Smooth muscle cell (in vitro differentiated cells): ENCODE data around the gene TGM1. TPM values are rescaled to one million over a fixed set of nuclear protein-coding genes. Genes with fewer than 3 reads are reported as not detected.

Source experiments
- DNase-seq: peaks from one replicate; lab custom pipeline; 2025; ENCODE audit not compliant: unreplicated experiment; lab: John Stamatoyannopoulos, UW
- H2AFZ ChIP-seq: fragments of 200-600 bp; sonication (generic); 2 replicates; pipeline ENCODE4 v1.6.0; 2016; ENCODE audit warnings: antibody characterized with exemption, low read depth, mild to moderate bottlenecking
- H3F3A ChIP-seq: fragments of 200-600 bp; sonication (generic); 2 replicates; pipeline ENCODE4 v1.6.0; 2017; ENCODE audit warnings: antibody characterized with exemption, low read depth
- H3K27ac ChIP-seq: fragments of 200-600 bp; sonication (generic); 2 replicates; pipeline ENCODE4 v1.5.1; 2016; ENCODE audit warnings: low read depth, mild to moderate bottlenecking
- H3K27me3 ChIP-seq: fragments of 200-600 bp; sonication (generic); 2 replicates; pipeline ENCODE4 v1.6.1; 2016; ENCODE audit warnings: low read depth, mild to moderate bottlenecking
- H3K36me3 ChIP-seq: fragments of 200-600 bp; sonication (generic); 2 replicates; pipeline ENCODE4 v1.5.1; 2016; ENCODE audit warnings: low read depth
- H3K4me1 ChIP-seq: fragments of 200-600 bp; sonication (generic); 2 replicates; pipeline ENCODE4 v1.5.1; 2016; ENCODE audit warnings: low read depth
- H3K4me2 ChIP-seq: fragments of 200-600 bp; sonication (generic); 2 replicates; pipeline ENCODE4 v1.6.0; 2016; ENCODE audit warnings: mild to moderate bottlenecking
- H3K4me3 ChIP-seq: fragments of 200-600 bp; sonication (generic); 2 replicates; pipeline ENCODE4 v1.5.1; 2016; ENCODE audit warnings: mild to moderate bottlenecking
- H3K79me2 ChIP-seq: fragments of 200-600 bp; sonication (generic); 2 replicates; pipeline ENCODE4 v1.6.0; 2016; ENCODE audit warnings: low read depth, mild to moderate bottlenecking
- H3K9ac ChIP-seq: fragments of 200-600 bp; sonication (generic); 2 replicates; pipeline ENCODE4 v1.6.0; 2016; ENCODE audit warnings: low read depth
- H3K9me3 ChIP-seq: fragments of 200-600 bp; sonication (generic); replicated peaks from 2 replicates; pipeline ENCODE4 v1.5.1; 2016; ENCODE audit warnings: low read depth
- H4K20me1 ChIP-seq: fragments of 200-600 bp; sonication (generic); 2 replicates; pipeline ENCODE4 v1.6.0; 2016; ENCODE audit warnings: low read depth
- CTCF ChIP-seq: fragments of 200-600 bp; sonication (generic); IDR thresholded peaks from 2 replicates; pipeline ENCODE4 v1.5.1; 2017; ENCODE audit warnings: borderline replicate concordance, mild to moderate bottlenecking, antibody characterized with exemption; ENCODE audit not compliant: insufficient read depth, poor library complexity, severe bottlenecking
- WGBS: methylation state at CpG from one replicate; pipeline ENCODE4 v1.1.7; 2016; ENCODE audit warnings: low lambda C conversion rate; 5-methylcytosine and 5-hydroxymethylcytosine counted together
- polyA plus RNA-seq: library from polyadenylated mRNA; unstranded; fragments of >200 nt; fragmentation: Nextera tagmentation; extraction: Ambion mirVana; gene quantifications from 2 replicates; pipeline ENCODE4 v1.2.1, GENCODE V29; 2016
- total RNA-seq: library from RNA; depleted of rRNA; stranded (reverse); fragments of >200 nt; gene quantifications from 2 replicates; pipeline ENCODE4 v1.2.3, GENCODE V29; 2014

The TGM1 gene
- total and polyA plus RNA-seq, 2 experiments from 2014 or later, result 1.6 to 13.6 TPM

GRCh38 chr14:24261256-24261968 is 1.6 kb downstream of the TGM1 start:
- Histone ChIP-seq H3K4me3 (no peak overlapping the region), H3K9me3 (no peaks in the 10 kb centered on the region), H3K9ac (no peak overlapping the region), H2AFZ (no peak overlapping the region), H3K27me3 (no peaks in the 10 kb centered on the region), H4K20me1 (no peaks in the 10 kb centered on the region), H3F3A (no peaks in the 10 kb centered on the region), H3K27ac (no peak overlapping the region), H3K4me2 (no peak overlapping the region), H3K4me1 (no peaks in the 10 kb centered on the region), H3K79me2 (no peaks in the 10 kb centered on the region), H3K36me3 (no peaks in the 10 kb centered on the region)
- DNase-seq, result no peak
- no peak for TF ChIP-seq CTCF
- WGBS, result 94% methylated on average over 20 of the region's 20 CpGs

DNA sequence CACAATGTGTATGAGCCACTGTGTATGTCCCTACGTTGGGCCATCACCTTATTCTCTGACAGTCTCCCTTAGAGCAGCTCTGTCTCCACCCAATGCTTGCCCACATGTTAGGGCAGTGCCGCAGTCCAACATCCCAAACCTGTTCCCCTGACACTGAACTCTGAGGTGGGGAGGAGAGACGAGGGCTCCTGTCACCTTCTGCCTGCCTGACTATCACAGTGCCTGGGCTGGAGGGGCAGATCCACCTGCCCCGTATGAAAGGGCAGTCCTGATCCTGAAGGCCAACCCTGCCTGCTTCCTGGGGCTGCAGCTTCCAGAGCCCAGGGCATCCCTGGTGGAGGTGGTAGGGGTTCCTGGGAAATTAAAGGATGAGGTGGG is 2.2 kb downstream of the TGM1 start:
- no peaks in the 10 kb centered on the region for H3K9me3 ChIP-seq
- H3K27ac ChIP-seq, result no peak overlapping the region
- no peak overlapping the region for H3K9ac ChIP-seq
- WGBS, result 80% methylated on average over 4 of the region's 4 CpGs
- H3K4me2 ChIP-seq, result no peak overlapping the region
- H3K4me1 ChIP-seq, result no peaks in the 10 kb centered on the region
- H3K27me3 ChIP-seq, result no peaks in the 10 kb centered on the region
- H3K36me3 ChIP-seq, result no peaks in the 10 kb centered on the region
- TF ChIP-seq CTCF, result no peak
- H3F3A ChIP-seq, result no peaks in the 10 kb centered on the region
- no peaks in the 10 kb centered on the region for H4K20me1 ChIP-seq
- DNase-seq, result no peak
- no peaks in the 10 kb centered on the region for H3K79me2 ChIP-seq
- no peak overlapping the region for H2AFZ ChIP-seq
- no peak overlapping the region for H3K4me3 ChIP-seq

DNA sequence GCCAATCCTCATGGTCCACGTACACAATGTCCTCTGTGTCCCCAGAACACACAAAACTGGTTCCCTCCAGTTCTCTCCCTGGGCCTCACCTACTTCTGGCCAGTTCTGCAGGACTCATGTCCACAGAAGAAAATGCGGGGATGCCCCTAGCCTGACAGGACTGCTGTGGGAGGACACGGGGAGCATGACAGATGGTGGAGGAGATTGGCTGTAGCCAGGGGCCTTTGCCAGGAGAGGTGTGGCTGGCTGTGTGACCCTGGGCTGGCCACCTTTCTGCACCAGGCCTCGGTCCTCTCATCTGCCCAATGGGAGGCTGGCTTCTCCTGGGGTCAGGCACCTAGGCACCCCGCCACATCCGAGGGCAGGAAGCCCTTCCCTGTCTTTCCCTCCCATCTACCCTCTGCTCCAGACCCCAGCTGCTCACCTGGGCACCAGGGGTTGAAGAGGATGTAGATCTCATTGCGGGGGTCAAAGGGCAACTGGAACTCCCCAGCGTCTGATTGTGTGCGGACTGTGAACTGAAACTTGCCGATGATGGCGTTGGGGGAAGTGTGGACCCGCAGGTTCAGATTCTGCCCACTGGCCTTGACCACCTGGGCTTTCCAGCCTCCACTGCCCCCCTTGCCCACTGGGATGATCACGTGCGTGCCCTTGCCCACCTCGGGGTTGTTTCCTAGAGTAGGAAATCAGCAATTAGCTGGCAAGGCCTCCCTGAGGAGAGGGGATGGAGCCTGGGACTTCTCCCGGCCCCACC is 2.8 kb downstream of the TGM1 start:
- no peak for DNase-seq
- no peak overlapping the region for H3K9ac ChIP-seq
- no peaks in the 10 kb centered on the region for H3K79me2 ChIP-seq
- H3K4me3 ChIP-seq, result no peak overlapping the region
- TF ChIP-seq CTCF, result no peak
- H3F3A ChIP-seq, result no peaks in the 10 kb centered on the region
- H4K20me1 ChIP-seq, result no peaks in the 10 kb centered on the region
- H2AFZ ChIP-seq, result no peak overlapping the region
- WGBS, result 90% methylated on average over 16 of the region's 16 CpGs
- no peaks in the 10 kb centered on the region for H3K9me3 ChIP-seq
- no peaks in the 10 kb centered on the region for H3K36me3 ChIP-seq
- H3K4me2 ChIP-seq, result no peak overlapping the region
- H3K27me3 ChIP-seq, result no peaks in the 10 kb centered on the region
- no peak overlapping the region for H3K27ac ChIP-seq
- H3K4me1 ChIP-seq, result no peaks in the 10 kb centered on the region
